Ovary (tissue), 3 donors: ENCODE data around the gene DENND1A.

ENCODE experiments used
- EP300 ChIP-seq: sonication (generic); formaldehyde crosslinking; IDR thresholded peaks from one replicate; pipeline ENCODE4 v1.6.1; 2017; ENCODE audit warnings: antibody characterized with exemption
- POLR2A ChIP-seq: fragments of 450-650 bp; IDR thresholded peaks from one replicate; pipeline ENCODE4 v1.6.1; 2017; ENCODE audit warnings: antibody characterized with exemption, mild to moderate bottlenecking, moderate library complexity
- TF ChIP-seq, protein P1 (sequence below), 3 donors: fragments of 450-650 bp in 2 of 3; fragments of 200-600 bp in 1 of 3; IDR thresholded peaks; one replicate each; pipeline versions ENCODE4 v1.5.1 to v1.8.0; 2016 to 2022; ENCODE audit warnings: antibody characterized with exemption in 3 of 3, mild to moderate bottlenecking in 1 of 3
- donor health status: DM: no; HTN: no; CAD: no.

DNA sequence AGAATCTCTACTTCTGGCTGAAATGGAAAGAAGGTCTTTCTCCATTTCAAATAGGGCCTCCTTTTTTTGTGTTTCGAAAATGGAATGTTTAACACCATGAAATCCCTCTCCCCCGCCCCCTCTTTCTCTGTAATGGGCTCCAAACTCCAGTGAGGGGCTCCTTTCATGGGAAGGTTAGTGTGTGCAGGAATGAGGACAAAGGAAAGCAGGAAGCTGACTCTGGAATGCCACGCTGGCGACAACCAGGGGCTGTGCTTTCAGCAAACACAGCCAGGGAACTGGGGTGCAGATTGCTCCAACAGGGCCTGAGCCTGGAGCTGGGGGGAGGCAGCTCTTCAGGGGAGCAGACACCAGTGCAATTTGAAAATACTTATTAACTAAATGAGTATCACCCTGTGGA is 491.1 kb downstream of the DENND1A start:
- TF ChIP-seq POLR2A (no peak), EP300 (no peak)
- TF ChIP-seq, protein P1, sequence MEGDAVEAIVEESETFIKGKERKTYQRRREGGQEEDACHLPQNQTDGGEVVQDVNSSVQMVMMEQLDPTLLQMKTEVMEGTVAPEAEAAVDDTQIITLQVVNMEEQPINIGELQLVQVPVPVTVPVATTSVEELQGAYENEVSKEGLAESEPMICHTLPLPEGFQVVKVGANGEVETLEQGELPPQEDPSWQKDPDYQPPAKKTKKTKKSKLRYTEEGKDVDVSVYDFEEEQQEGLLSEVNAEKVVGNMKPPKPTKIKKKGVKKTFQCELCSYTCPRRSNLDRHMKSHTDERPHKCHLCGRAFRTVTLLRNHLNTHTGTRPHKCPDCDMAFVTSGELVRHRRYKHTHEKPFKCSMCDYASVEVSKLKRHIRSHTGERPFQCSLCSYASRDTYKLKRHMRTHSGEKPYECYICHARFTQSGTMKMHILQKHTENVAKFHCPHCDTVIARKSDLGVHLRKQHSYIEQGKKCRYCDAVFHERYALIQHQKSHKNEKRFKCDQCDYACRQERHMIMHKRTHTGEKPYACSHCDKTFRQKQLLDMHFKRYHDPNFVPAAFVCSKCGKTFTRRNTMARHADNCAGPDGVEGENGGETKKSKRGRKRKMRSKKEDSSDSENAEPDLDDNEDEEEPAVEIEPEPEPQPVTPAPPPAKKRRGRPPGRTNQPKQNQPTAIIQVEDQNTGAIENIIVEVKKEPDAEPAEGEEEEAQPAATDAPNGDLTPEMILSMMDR (IDR thresholded peaks at IDR 0.05): no peak
